Measurements from ENCODE around the gene GET3.

DNA sequence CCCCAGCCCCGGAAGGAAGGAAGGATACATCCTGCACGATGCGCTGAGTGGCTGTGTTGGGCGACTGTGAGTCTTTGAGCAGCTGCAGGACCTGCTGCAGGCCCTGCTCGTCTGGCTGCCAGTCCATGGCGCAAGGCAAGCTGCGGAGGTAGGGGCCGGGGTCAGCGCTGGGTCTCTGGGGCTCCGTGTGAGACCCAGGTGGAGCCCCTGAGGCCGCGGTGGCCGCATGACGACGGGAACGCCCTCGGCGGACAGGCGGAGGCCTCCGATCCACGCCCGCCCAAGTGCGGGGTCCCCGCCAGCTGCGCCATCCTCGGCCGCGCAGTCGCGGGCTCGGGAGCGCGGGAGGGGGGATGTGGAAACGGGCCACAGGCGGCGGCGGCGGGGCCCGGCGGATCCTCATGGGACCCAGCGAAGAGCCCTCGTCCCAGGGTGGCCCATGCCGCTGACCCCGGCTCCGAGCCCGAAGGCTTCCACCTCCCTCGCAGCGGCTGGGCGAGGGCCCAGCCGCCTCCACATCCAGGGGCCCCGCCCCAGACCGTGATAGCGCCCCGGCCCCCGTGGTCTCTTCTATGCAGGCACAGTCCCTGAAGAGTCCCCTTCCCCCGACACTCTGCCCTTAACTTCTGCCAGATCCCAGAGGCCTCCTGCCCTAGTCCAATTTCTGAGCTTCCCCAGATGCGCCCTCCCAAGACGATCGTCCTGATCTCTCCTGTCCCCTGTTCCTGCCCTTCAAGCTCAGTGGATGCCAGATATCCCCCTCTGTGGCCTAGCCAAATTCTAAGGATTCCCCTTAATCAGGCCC, 16.2 kb upstream of the GET3 start:
- TF ChIP-seq, protein P1, sequence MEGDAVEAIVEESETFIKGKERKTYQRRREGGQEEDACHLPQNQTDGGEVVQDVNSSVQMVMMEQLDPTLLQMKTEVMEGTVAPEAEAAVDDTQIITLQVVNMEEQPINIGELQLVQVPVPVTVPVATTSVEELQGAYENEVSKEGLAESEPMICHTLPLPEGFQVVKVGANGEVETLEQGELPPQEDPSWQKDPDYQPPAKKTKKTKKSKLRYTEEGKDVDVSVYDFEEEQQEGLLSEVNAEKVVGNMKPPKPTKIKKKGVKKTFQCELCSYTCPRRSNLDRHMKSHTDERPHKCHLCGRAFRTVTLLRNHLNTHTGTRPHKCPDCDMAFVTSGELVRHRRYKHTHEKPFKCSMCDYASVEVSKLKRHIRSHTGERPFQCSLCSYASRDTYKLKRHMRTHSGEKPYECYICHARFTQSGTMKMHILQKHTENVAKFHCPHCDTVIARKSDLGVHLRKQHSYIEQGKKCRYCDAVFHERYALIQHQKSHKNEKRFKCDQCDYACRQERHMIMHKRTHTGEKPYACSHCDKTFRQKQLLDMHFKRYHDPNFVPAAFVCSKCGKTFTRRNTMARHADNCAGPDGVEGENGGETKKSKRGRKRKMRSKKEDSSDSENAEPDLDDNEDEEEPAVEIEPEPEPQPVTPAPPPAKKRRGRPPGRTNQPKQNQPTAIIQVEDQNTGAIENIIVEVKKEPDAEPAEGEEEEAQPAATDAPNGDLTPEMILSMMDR (conservative IDR thresholded peaks at IDR 0.05; ENCODE audit: low read depth, low read length), result no peak
- TF ChIP-seq POLR2A (IDR thresholded peaks at IDR 0.05; ENCODE audit: low read depth, low read length) (no peak), SMC3 (IDR thresholded peaks at IDR 0.05; ENCODE audit: low read depth, low read length) (no peak), RAD21 (IDR thresholded peaks at IDR 0.05; ENCODE audit: low read length) (no peak)
